Endothelial cell (in vitro differentiated cells): Measurements from ENCODE around the gene SMARCAL1. TPM values are rescaled to one million over a fixed set of nuclear protein-coding genes. Genes with fewer than 3 reads are reported as not detected.

Experiments
- DNase-seq: peaks from one replicate; pipeline ENCODE4 v3.0.0; 2021; ENCODE audit warnings: low spot score
- H3K27ac Mint-ChIP-seq: one replicate; pipeline ENCODE4 v1.8.0; 2021; ENCODE audit warnings: mixed read lengths, inconsistent platforms; ENCODE audit not compliant: unreplicated experiment
- H3K27me3 Mint-ChIP-seq: one replicate; pipeline ENCODE4 v1.8.0; 2021; ENCODE audit warnings: mild to moderate bottlenecking, moderate library complexity, mixed read lengths, inconsistent platforms; ENCODE audit not compliant: unreplicated experiment
- H3K36me3 Mint-ChIP-seq: one replicate; pipeline ENCODE4 v1.8.0; 2021; ENCODE audit warnings: mild to moderate bottlenecking, low read depth, mixed read lengths, inconsistent platforms; ENCODE audit not compliant: unreplicated experiment
- H3K4me1 Mint-ChIP-seq: one replicate; pipeline ENCODE4 v1.8.0; 2021; ENCODE audit warnings: mild to moderate bottlenecking, mixed read lengths, inconsistent platforms; ENCODE audit not compliant: unreplicated experiment
- H3K4me3 Mint-ChIP-seq: one replicate; pipeline ENCODE4 v1.8.0; 2021; ENCODE audit warnings: mild to moderate bottlenecking, mixed read lengths, inconsistent platforms; ENCODE audit not compliant: unreplicated experiment
- H3K9me3 Mint-ChIP-seq: one replicate; pipeline ENCODE4 v1.8.0; 2021; ENCODE audit warnings: mixed read lengths, inconsistent platforms; ENCODE audit not compliant: unreplicated experiment
- CTCF ChIP-seq: fragments of 200-600 bp; sonication (generic); IDR thresholded peaks from one replicate; pipeline ENCODE4 v1.5.0; 2021; ENCODE audit warnings: antibody characterized with exemption; ENCODE audit not compliant: unreplicated experiment
- total RNA-seq: library from RNA; stranded (reverse); fragmentation: NEBNext Ultra II Directional; extraction: Animal tissue kit (Norgen Biotek cat#: 25700); gene quantifications from one replicate; pipeline ENCODE4 v1.2.1, GENCODE V29; 2021; ENCODE audit not compliant: unreplicated experiment

Gene SMARCAL1
- total RNA-seq, 1 donor from 2014 or later, result 39.1 TPM

DNA sequence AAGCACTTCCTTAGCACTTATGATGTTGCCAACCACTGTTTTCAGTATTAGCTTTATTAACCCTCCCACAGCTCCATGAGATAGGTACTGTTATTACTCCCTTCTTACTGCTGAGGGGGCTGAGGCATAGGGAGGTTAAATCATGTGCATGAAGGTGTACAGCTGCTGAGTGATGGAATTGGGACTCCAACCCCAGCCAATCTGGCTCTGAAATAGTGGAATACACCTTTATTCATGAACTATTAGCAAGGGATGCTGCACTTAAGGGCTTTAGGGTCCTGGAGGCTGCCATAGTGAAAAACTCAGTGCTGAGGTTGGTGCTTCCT is 19.2 kb downstream of the SMARCAL1 start:
- Mint-ChIP-seq H3K4me1 (no peaks in the 10 kb centered on the region), H3K27ac (no peak overlapping the region)

DNA sequence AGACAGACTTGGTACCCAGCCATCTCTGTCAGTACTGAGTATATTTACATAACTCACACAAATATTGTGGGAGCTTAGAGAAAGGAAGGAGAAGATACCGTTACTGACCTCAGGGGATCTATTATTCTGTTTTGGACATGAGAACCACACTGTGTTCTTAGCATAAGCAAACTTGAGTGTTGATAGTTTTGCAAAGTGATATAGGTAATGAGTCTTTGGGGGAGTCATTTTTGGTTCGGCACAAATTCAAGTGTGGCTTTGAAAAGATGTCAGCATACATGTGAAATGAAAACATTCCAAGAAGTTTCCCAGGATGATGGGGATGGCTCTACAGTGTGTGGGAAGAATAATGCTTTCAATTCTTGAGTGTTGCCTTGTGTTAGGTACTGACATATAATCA is 24.1 kb downstream of the SMARCAL1 start:
- peaks cover 2% of the 10 kb centered on the region for H3K27me3 Mint-ChIP-seq
- H3K9me3 Mint-ChIP-seq, result no peaks in the 10 kb centered on the region
- TF ChIP-seq CTCF, result no peak
- peaks cover 41% of the 10 kb centered on the region for H3K36me3 Mint-ChIP-seq
- no peak overlapping the region for H3K27ac Mint-ChIP-seq
- H3K4me1 Mint-ChIP-seq, result no peaks in the 10 kb centered on the region
- DNase-seq, result no peak
- H3K4me3 Mint-ChIP-seq, result peak overlapping the region; percentile 24

More for the DNA sequence above, 19.2 kb downstream of the SMARCAL1 start:
- H3K27me3 Mint-ChIP-seq, result peaks cover 2% of the 10 kb centered on the region
- H3K36me3 Mint-ChIP-seq, result peaks cover 60% of the 10 kb centered on the region
- H3K9me3 Mint-ChIP-seq, result no peaks in the 10 kb centered on the region
- no peak for DNase-seq
- no peak for TF ChIP-seq CTCF
- H3K4me3 Mint-ChIP-seq, result no peak overlapping the region

DNA sequence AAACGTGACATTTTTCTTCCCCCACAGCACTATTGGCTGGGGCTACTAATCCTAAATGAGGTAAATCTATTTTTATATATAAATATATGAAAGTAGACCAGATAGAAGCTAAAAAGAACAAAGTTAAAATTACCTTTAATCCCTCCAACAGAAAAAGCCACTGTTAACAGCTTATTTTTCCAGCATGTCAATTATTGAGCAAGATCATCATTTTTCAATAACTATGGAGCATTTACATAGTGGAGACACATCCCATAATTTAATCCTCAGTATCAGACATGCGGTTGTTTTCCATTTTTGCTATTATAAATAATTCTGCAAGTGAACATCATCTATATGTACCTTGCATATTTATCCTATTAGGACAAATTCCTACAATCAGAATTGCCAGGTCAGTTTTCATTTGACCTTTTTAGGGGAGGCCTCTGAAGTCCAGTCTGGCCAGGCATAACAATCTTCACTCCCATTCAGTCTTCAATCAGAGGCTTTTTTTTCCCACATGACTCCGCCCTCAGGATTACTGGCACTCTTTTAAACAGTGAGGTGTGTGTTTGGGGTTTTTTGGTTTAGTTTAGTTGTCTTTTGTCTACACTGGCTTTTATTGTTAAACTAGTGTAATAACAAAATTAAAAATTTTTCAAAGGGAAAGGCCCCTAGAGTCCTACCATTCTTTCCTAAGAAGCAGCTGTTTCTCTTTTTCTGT is 29.2 kb downstream of the SMARCAL1 start:
- no peak for DNase-seq
- Mint-ChIP-seq H3K27me3 (peaks cover 3% of the 10 kb centered on the region), H3K9me3 (no peaks in the 10 kb centered on the region), H3K27ac (no peak overlapping the region), H3K36me3 (peaks cover 23% of the 10 kb centered on the region), H3K4me1 (peaks cover 15% of the 10 kb centered on the region), H3K4me3 (no peak overlapping the region)
- no peak for TF ChIP-seq CTCF

DNA sequence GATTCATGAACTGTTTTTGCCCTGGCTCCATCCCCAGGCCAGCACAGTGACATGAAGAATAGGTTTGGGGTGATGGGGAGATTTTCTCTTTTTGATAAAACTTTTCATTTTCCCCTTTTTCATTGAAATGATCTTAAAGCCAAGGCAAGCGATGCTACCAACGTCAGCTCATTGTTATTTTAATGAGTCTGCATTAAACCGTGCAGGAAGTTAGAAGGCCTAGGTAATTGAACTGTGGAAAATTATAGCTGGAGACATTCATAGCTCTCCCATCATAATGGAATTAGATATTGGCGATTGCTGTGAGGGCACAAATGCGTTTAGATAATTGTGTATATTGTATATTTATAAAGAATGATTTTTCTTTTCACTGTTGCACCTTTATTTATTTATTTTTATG is 33.2 kb downstream of the SMARCAL1 start:
- Mint-ChIP-seq H3K27me3 (peaks cover 3% of the 10 kb centered on the region), H3K27ac (no peak overlapping the region), H3K4me3 (no peak overlapping the region), H3K36me3 (peaks cover 53% of the 10 kb centered on the region), H3K4me1 (peaks cover 19% of the 10 kb centered on the region), H3K9me3 (no peaks in the 10 kb centered on the region)
- no peak for TF ChIP-seq CTCF
- DNase-seq, result no peak

DNA sequence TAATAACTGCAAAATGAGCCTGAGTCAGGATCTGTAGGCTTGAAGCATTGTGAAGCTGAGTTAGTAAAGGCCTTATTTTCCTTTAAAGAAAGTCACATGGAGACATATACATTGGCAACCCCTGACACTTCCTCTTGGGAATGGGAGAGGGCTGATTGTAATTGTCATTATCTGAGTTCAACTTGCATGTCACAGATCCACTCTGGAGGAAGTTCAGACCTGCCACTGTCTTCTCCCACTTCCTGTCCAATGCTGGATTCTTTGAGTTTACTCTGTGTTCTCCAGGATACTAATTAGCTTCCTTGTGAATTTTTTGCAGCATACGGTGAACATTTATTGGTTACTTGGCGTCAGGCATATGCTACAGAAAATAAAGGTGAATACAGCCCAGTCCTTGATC is 34.1 kb downstream of the SMARCAL1 start:
- Mint-ChIP-seq H3K4me3 (peak overlapping the region; percentile 45), H3K27ac (peak overlapping the region; percentile 16), H3K27me3 (peaks cover 3% of the 10 kb centered on the region), H3K9me3 (no peaks in the 10 kb centered on the region), H3K36me3 (peaks cover 54% of the 10 kb centered on the region), H3K4me1 (peaks cover 19% of the 10 kb centered on the region)
- no peak for TF ChIP-seq CTCF
- DNase-seq, result no peak
